ENCODE results near the gene PANK4. TPM values are rescaled to one million over a fixed set of nuclear protein-coding genes. Genes with fewer than 3 reads are reported as not detected.
"Not testable (repeated sequence)": the region's sequence is repeated elsewhere in the genome, so short reads cannot be mapped to it uniquely, and the experiment has no call there.

The PANK4 gene
- total RNA-seq, 4 donors from 2014 or later: 15.1 to 38.1 (median 27.4) TPM

GRCh38 chr1:2459757-2460156 is 66.6 kb downstream of the PANK4 start:
- DNase-seq (ENCODE audit: low spot score) (no peak), ATAC-seq (ENCODE audit: low FRiP score) (no peak)
- TF ChIP-seq, protein P1, sequence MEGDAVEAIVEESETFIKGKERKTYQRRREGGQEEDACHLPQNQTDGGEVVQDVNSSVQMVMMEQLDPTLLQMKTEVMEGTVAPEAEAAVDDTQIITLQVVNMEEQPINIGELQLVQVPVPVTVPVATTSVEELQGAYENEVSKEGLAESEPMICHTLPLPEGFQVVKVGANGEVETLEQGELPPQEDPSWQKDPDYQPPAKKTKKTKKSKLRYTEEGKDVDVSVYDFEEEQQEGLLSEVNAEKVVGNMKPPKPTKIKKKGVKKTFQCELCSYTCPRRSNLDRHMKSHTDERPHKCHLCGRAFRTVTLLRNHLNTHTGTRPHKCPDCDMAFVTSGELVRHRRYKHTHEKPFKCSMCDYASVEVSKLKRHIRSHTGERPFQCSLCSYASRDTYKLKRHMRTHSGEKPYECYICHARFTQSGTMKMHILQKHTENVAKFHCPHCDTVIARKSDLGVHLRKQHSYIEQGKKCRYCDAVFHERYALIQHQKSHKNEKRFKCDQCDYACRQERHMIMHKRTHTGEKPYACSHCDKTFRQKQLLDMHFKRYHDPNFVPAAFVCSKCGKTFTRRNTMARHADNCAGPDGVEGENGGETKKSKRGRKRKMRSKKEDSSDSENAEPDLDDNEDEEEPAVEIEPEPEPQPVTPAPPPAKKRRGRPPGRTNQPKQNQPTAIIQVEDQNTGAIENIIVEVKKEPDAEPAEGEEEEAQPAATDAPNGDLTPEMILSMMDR (IDR thresholded peaks at IDR 0.05): no peak

- DNase-seq (ENCODE audit: low spot score); ATAC-seq (ENCODE audit: low FRiP score): not testable (repeated sequence)
Observed at GRCh38 chr1:2459102-2459753, 67.2 kb downstream of the PANK4 start.

DNA sequence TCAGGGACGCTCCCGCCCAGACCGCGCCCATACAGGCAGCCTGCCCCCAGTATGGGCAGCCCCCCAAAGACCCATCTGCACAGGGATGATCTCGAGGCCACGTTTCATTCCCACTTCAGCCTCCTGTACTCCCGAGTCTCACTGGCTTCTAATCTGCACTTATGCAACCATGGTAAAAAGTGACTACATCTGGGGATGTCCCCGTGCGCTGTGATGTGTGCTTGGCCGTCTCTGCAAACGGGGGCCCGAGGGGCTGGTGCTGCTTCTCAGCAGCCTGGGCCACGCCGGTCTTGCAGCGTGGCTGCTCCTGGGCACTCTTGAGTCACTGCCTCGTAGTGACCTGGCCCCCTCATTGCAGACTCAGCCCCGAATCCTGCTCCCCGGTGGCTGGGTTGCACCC is 67.7 kb downstream of the PANK4 start:
- TF ChIP-seq, protein P1 (IDR thresholded peaks at IDR 0.05): no peak
- no peak for DNase-seq (ENCODE audit: low spot score)
- ATAC-seq (ENCODE audit: low FRiP score): no peak

Other genes with a start within 250 kb of the PANK4 start
- gene MORN1, start 135.0 kb downstream of the PANK4 start, total RNA-seq: 1 to 10 TPM; 4.0 to 9.1 (median 6.4) TPM
- 10 to 100 TPM; 59.4 to 91.7 (median 72.7) TPM for gene RER1, start 134.8 kb downstream of the PANK4 start, total RNA-seq
- gene PEX10, start 114.0 kb downstream of the PANK4 start, total RNA-seq: 10 to 100 TPM; 20.8 to 33.3 (median 23.9) TPM
- gene PLCH2, start 50.3 kb downstream of the PANK4 start, total RNA-seq: 1 to 10 TPM in 1 of 4 donors, under 1 TPM in 3; 0.16 to 1.7 (median 0.44) TPM
- not detected for gene HES5, start 3.7 kb upstream of the PANK4 start, total RNA-seq
- 100 to 1,000 TPM in 1 of 4 donors, 10 to 100 TPM in 3; 26.6 to 108 (median 41.5) TPM for gene TNFRSF14, start 29.8 kb upstream of the PANK4 start, total RNA-seq
- gene PRXL2B, start 60.2 kb upstream of the PANK4 start, total RNA-seq: 10 to 100 TPM in 2 of 4 donors, 1 to 10 TPM in 2; 7.1 to 19.2 (median 8.8) TPM
- gene MMEL1, start 106.4 kb upstream of the PANK4 start, total RNA-seq: 1 to 10 TPM in 3 of 4 donors, not detected in 1; 1.6 to 2.4 (median 1.6) TPM